ENCODE results near the gene MAPKBP1. TPM values are rescaled to one million over a fixed set of nuclear protein-coding genes. Genes with fewer than 3 reads are reported as not detected.

Gene MAPKBP1
- polyA plus RNA-seq, 3 donors: 0.76 to 8.6 (median 1.1) TPM

DNA sequence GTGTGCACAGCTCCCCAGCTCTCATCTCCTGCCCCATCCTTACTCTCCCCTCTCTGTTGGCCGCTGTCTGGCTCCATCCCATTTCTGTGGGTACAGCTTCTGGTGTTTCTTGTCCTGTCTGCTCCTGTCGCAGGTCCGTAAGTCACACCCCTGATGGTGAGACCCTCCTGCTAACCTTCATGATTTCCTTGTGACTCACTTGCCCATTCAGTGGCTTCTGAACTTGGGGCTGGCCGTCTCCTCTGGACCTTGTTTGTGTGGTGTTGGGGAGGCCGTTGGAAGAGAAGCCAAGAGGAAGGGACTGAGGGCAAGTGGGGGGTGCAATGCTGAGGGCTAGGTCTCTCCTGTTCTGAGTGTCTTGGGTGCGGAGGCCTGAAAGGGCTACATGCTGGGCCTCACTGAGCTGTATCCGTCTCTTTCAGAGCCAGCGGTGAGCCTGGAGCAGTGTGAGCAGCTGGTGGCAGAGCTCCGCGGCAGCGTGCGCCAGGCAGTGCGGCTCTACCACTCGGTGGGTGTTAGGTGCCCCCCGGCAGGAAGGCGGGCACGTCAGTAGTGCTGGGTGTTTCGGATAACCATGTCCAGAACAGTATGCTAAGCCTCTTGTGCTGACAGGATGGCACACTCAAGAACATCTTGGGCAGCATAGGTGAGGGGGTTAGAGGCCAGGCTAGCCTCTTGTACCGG is 49.9 kb downstream of the MAPKBP1 start:
- DNase-seq: no peak
- H3K4me1 ChIP-seq (ENCODE audit: control insufficient read depth in 1 of 2, insufficient read depth in 2 of 2, low read length in 2 of 2): peaks cover 15 to 18% of the 10 kb centered on the region in 2 donors
- H2AFZ ChIP-seq (ENCODE audit: insufficient read depth, low read depth, low read length, poor library complexity, severe bottlenecking): no peak overlapping the region
- Mint-ChIP-seq H3K4me3 (no peak overlapping the region), H3K4me1 (peaks cover 12% of the 10 kb centered on the region), H3K27ac (peak overlapping the region in 1 of 7 donors; percentile 59), H3K36me3 (peaks cover 49 to 63% of the 10 kb centered on the region in 2 donors), H3K9me3 (no peaks in the 10 kb centered on the region), H3K27me3 (ENCODE audit: low read depth in 3 of 3) (peaks cover 7 to 17% (median 9%) of the 10 kb centered on the region in 3 donors)
- TF ChIP-seq CTCF (IDR thresholded peaks at IDR 0.05): no peak
- H3K9me3 ChIP-seq (replicated peaks in 1 of 2; ENCODE audit: control insufficient read depth in 1 of 2, insufficient read depth in 1 of 2, low read length in 2 of 2): no peaks in the 10 kb centered on the region
- no peak overlapping the region for H3K4me3 ChIP-seq (replicated peaks in 1 of 3; ENCODE audit: low read depth in 2 of 3, low read length in 3 of 3)
- no peaks in the 10 kb centered on the region for H4K20me1 ChIP-seq (ENCODE audit: insufficient read depth, low read length)
- H3K4me2 ChIP-seq (replicated peaks; ENCODE audit: extremely low read depth, low read length, poor library complexity, severe bottlenecking): no peak overlapping the region
- no peak overlapping the region for H3K9ac ChIP-seq (ENCODE audit: insufficient read depth, low read length, poor library complexity, severe bottlenecking)
- WGBS (ENCODE audit: insufficient coverage): 94% methylated on average over 18 of the region's 19 CpGs
- intact Hi-C loops (cut with micrococcal nuclease): loop anchor here in 1 of 2 donors (10.0 kb wide), 1 partner anchor 81 kb away; no protein-coding TSS in a partner anchor
- peaks cover 33 to 68% of the 10 kb centered on the region in 2 donors for H3K36me3 ChIP-seq (replicated peaks in 1 of 2; ENCODE audit: control insufficient read depth in 1 of 2, insufficient read depth in 2 of 2, low read length in 2 of 2)
- H3K79me2 ChIP-seq (ENCODE audit: insufficient read depth, low read length): peaks cover 12% of the 10 kb centered on the region
- H3K27ac ChIP-seq (ENCODE audit: low read depth in 1 of 2, low read length in 2 of 2): no peak overlapping the region
- H3K27me3 ChIP-seq (ENCODE audit: control insufficient read depth in 2 of 2, insufficient read depth in 2 of 2, low read length in 2 of 2): peaks cover 0 to 3% of the 10 kb centered on the region in 2 donors

DNA sequence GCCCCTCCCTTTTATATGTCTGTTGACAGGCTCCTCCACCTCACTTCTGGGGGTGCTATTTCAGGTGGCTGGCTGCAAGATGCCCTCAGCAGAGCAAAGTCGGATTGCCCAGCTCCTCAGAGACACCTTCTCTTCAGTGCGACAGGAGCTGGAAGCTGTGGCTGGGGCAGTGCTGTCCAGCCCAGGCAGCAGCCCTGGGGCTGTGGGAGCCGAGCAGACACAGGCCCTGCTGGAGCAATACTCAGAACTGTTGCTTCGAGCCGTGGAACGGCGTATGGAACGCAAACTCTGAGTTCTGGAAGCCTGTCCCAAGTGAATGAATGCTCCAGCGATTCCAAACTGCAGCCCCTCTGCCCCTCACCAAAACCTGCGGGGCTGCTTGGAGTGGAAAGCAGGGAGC is 50.9 kb downstream of the MAPKBP1 start:
- peaks cover 7 to 17% (median 9%) of the 10 kb centered on the region in 3 donors for H3K27me3 Mint-ChIP-seq (ENCODE audit: low read depth in 3 of 3)
- Histone ChIP-seq H3K9me3 (replicated peaks in 1 of 2; ENCODE audit: control insufficient read depth in 1 of 2, insufficient read depth in 1 of 2, low read length in 2 of 2) (no peaks in the 10 kb centered on the region), H3K27ac (ENCODE audit: low read depth in 1 of 2, low read length in 2 of 2) (no peak overlapping the region), H4K20me1 (ENCODE audit: insufficient read depth, low read length) (no peaks in the 10 kb centered on the region), H3K36me3 (replicated peaks in 1 of 2; ENCODE audit: control insufficient read depth in 1 of 2, insufficient read depth in 2 of 2, low read length in 2 of 2) (peaks cover 33 to 58% of the 10 kb centered on the region in 2 donors), H2AFZ (ENCODE audit: insufficient read depth, low read depth, low read length, poor library complexity, severe bottlenecking) (no peak overlapping the region), H3K4me1 (ENCODE audit: control insufficient read depth in 1 of 2, insufficient read depth in 2 of 2, low read length in 2 of 2) (peaks cover 17 to 19% of the 10 kb centered on the region in 2 donors), H3K4me3 (replicated peaks in 1 of 3; ENCODE audit: low read depth in 2 of 3, low read length in 3 of 3) (no peak overlapping the region), H3K79me2 (ENCODE audit: insufficient read depth, low read length) (peaks cover 19% of the 10 kb centered on the region), H3K4me2 (replicated peaks; ENCODE audit: extremely low read depth, low read length, poor library complexity, severe bottlenecking) (no peak overlapping the region), H3K27me3 (ENCODE audit: control insufficient read depth in 2 of 2, insufficient read depth in 2 of 2, low read length in 2 of 2) (peaks cover 0 to 3% of the 10 kb centered on the region in 2 donors), H3K9ac (ENCODE audit: insufficient read depth, low read length, poor library complexity, severe bottlenecking) (no peak overlapping the region)
- H3K4me3 Mint-ChIP-seq: no peak overlapping the region
- no peaks in the 10 kb centered on the region for H3K9me3 Mint-ChIP-seq
- peaks cover 13% of the 10 kb centered on the region for H3K4me1 Mint-ChIP-seq
- H3K36me3 Mint-ChIP-seq: peaks cover 45 to 59% of the 10 kb centered on the region in 2 donors
- intact Hi-C loops (cut with micrococcal nuclease): loop anchor here in 1 of 2 donors (10.0 kb wide), 1 partner anchor 80 kb away; no protein-coding TSS in a partner anchor
- no peak overlapping the region for H3K27ac Mint-ChIP-seq
- DNase-seq: no peak
- 96% methylated on average over 9 of the region's 10 CpGs for WGBS (ENCODE audit: insufficient coverage)
- TF ChIP-seq CTCF (IDR thresholded peaks at IDR 0.05): no peak

Data from CD14-positive monocyte (primary cell).